Right atrium auricular region (tissue), 2 donors: ENCODE measurements around the gene PDE11A. TPM values are rescaled to one million over a fixed set of nuclear protein-coding genes. Genes with fewer than 3 reads are reported as not detected.

Source experiments
- DNase-seq: peaks from one replicate; pipeline ENCODE4 v3.0.0-alpha.2; 2019; ENCODE audit warnings: low spot score
- H3K27ac ChIP-seq, 2 donors: fragments of 200-600 bp; sonication (generic); 1 replicate in 1 of 2; 2 replicates in 1 of 2; pipeline ENCODE4 v1.5.1; 2016 to 2019
- H3K27me3 ChIP-seq, 2 donors: fragments of 200-600 bp; sonication (generic); one replicate each; pipeline versions ENCODE4 v1.5.1 to v1.6.0; 2017 to 2019
- H3K36me3 ChIP-seq: fragments of 200-600 bp; sonication (generic); one replicate; pipeline ENCODE4 v1.5.1; 2016
- H3K4me1 ChIP-seq, 2 donors: fragments of 200-600 bp; sonication (generic); one replicate each; pipeline versions ENCODE4 v1.5.1 to v1.6.0; 2017 to 2019
- H3K4me3 ChIP-seq, 2 donors: fragments of 200-600 bp; sonication (generic); 1 replicate in 1 of 2; 2 replicates in 1 of 2; pipeline ENCODE4 v1.5.1; 2017 to 2019; ENCODE audit warnings: mild to moderate bottlenecking in 1 of 2, moderate library complexity in 1 of 2
- H3K9me3 ChIP-seq, 2 donors: fragments of 200-600 bp; sonication (generic); one replicate each; pipeline ENCODE4 v1.5.1; 2019
- total RNA-seq, 2 donors: library from RNA; depleted of rRNA; stranded (reverse); fragments of >200 nt; gene quantifications; one replicate each; pipeline ENCODE4 v1.1.0, GENCODE V29; 2016
- TF ChIP-seq, protein P1 (sequence below), 2 donors: fragments of 200-600 bp; sonication (generic); IDR thresholded peaks; one replicate each; pipeline ENCODE4 v1.5.1; 2019; ENCODE audit warnings: antibody characterized with exemption in 2 of 2

PDE11A gene
- total RNA-seq, 2 donors from 2014 or later = 1.2 TPM; not detected in 1

DNA sequence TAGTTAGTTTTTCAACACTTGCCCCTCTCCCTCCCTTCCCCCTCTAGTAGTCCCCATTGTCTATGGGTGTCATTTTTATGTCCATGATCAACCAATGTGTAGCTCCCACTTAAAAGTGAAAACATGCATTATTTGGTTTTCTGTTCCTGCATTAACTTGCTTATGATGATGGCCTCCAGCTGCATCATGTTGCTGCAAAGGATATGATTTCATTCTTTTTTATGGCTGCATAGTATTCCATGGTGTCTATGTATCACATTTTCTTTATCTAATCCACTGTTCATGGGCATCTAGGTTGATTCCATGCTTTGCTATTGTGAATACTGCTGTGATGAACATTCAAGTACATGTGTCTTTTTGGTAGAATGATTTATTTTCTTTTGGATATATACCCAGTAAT, 70.5 kb downstream of the PDE11A start:
- TF ChIP-seq, protein P1, sequence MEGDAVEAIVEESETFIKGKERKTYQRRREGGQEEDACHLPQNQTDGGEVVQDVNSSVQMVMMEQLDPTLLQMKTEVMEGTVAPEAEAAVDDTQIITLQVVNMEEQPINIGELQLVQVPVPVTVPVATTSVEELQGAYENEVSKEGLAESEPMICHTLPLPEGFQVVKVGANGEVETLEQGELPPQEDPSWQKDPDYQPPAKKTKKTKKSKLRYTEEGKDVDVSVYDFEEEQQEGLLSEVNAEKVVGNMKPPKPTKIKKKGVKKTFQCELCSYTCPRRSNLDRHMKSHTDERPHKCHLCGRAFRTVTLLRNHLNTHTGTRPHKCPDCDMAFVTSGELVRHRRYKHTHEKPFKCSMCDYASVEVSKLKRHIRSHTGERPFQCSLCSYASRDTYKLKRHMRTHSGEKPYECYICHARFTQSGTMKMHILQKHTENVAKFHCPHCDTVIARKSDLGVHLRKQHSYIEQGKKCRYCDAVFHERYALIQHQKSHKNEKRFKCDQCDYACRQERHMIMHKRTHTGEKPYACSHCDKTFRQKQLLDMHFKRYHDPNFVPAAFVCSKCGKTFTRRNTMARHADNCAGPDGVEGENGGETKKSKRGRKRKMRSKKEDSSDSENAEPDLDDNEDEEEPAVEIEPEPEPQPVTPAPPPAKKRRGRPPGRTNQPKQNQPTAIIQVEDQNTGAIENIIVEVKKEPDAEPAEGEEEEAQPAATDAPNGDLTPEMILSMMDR (IDR thresholded peaks at IDR 0.05) = no peak
- H3K27ac ChIP-seq = no peak overlapping the region
- DNase-seq = no peak

DNA sequence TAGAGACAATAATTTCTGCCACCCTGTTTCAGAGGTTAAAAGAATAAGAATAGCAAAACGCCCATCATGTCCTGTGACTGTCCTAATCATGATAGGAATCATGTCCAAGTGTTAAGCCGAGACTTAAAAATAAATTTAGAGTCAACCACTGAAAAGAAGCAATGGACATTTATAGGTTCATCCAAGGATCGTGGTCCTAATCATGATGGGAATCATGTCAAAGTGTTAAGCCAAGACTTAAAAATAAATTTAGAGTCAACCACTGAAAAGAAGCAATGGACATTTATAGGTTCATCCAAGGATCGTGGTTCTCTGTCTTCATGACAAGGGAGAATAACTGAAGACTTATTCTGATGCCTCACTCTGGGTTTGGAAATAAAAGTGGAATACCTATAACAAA, 73.6 kb downstream of the PDE11A start:
- Histone ChIP-seq H3K27ac (no peak overlapping the region), H3K9me3 (no peaks in the 10 kb centered on the region), H3K4me1 (no peaks in the 10 kb centered on the region), H3K27me3 (no peaks in the 10 kb centered on the region), H3K36me3 (no peaks in the 10 kb centered on the region), H3K4me3 (no peak overlapping the region)
- TF ChIP-seq, protein P1 (IDR thresholded peaks at IDR 0.05) = no peak
- DNase-seq = no peak

More for the DNA sequence above, 70.5 kb downstream of the PDE11A start:
- Histone ChIP-seq H3K27me3 (no peaks in the 10 kb centered on the region), H3K36me3 (no peaks in the 10 kb centered on the region), H3K9me3 (no peaks in the 10 kb centered on the region), H3K4me3 (no peak overlapping the region), H3K4me1 (no peaks in the 10 kb centered on the region)

DNA sequence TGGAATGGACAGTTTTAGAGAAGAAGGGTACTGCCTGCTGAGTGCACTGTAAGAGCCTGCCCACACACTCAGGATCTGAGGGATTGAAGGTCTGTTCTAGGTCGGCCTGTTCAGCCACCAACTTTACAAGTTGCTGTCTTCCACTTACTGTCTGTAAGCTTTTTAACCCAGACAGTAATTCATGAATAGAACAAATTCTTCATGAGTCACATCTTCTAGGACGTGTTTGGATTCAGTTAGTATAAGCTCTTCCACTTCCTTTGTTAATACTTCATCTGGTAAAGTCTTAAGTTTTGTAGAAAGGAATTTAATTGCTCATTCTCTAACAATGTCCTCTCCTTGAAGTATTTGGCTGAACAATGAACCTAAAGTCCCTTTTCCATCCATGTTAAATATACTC, 74.6 kb downstream of the PDE11A start:
- H3K27me3 ChIP-seq = no peaks in the 10 kb centered on the region
- no peaks in the 10 kb centered on the region for H3K4me1 ChIP-seq
- H3K27ac ChIP-seq = no peak overlapping the region
- H3K9me3 ChIP-seq = no peaks in the 10 kb centered on the region
- TF ChIP-seq, protein P1 (IDR thresholded peaks at IDR 0.05) = no peak
- DNase-seq = no peak
- no peaks in the 10 kb centered on the region for H3K36me3 ChIP-seq
- no peak overlapping the region for H3K4me3 ChIP-seq

- DNase-seq = no peak
- H3K4me3 ChIP-seq = no peak overlapping the region
- no peak overlapping the region for H3K27ac ChIP-seq
- H3K36me3 ChIP-seq = no peaks in the 10 kb centered on the region
- H3K9me3 ChIP-seq = no peaks in the 10 kb centered on the region
- TF ChIP-seq, protein P1 (IDR thresholded peaks at IDR 0.05) = no peak
- no peaks in the 10 kb centered on the region for H3K27me3 ChIP-seq
- H3K4me1 ChIP-seq = no peaks in the 10 kb centered on the region
Measured at GRCh38 chr2:177992992-177993391, 79.6 kb downstream of the PDE11A start.

GRCh38 chr2:177989029-177989885, 83.3 kb downstream of the PDE11A start:
- Histone ChIP-seq H3K4me3 (no peak overlapping the region), H3K9me3 (no peaks in the 10 kb centered on the region), H3K4me1 (no peaks in the 10 kb centered on the region), H3K36me3 (no peaks in the 10 kb centered on the region), H3K27ac (no peak overlapping the region), H3K27me3 (no peaks in the 10 kb centered on the region)
- DNase-seq = no peak
- TF ChIP-seq, protein P1 (IDR thresholded peaks at IDR 0.05) = no peak
